ENCODE data around the gene USP53.
"Not testable (repeated sequence)": the region's sequence is repeated elsewhere in the genome, so short reads cannot be mapped to it uniquely, and the experiment has no call there.

GRCh38 chr4:119255223-119255622 is 42.7 kb downstream of the USP53 start:
- TF ChIP-seq POLR2AphosphoS5 (IDR thresholded peaks at IDR 0.05; ENCODE audit: low read depth); EZH2phosphoT487 (IDR thresholded peaks at IDR 0.05; ENCODE audit: unreplicated experiment); ZNF331 (CRISPR knock-in tag; IDR thresholded peaks at IDR 0.05; ENCODE audit: low read depth); EZH2 (IDR thresholded peaks at IDR 0.05; ENCODE audit: low read depth, unreplicated experiment): not testable (repeated sequence)
- TF ChIP-seq CTCF (conservative IDR thresholded peaks at IDR 0.05; ENCODE audit: low read depth in 2 of 2) = peak; percentile 40 to 41

Measured in GM23338 (cell line).